H1 (cell line): Measurements from ENCODE around the gene RALGAPA2.

Experiments used
- POLR2A ChIP-seq, 2 experiments: IDR thresholded peaks; 1 replicate in 1 of 2; 2 replicates in 1 of 2; pipeline ENCODE4 v1.6.1; 2011; ENCODE audit warnings: low read depth in 2 of 2, low read length in 2 of 2, mild to moderate bottlenecking in 2 of 2; ENCODE audit errors: control extremely low read depth in 1 of 2
- POLR2AphosphoS5 ChIP-seq: IDR thresholded peaks from 2 replicates; pipeline ENCODE4 v1.6.1; 2011; ENCODE audit warnings: low read depth, low read length
- TF ChIP-seq, protein P1 (sequence below): IDR thresholded peaks from 2 replicates; pipeline ENCODE4 v1.6.1; 2012; ENCODE audit warnings: inconsistent platforms

DNA sequence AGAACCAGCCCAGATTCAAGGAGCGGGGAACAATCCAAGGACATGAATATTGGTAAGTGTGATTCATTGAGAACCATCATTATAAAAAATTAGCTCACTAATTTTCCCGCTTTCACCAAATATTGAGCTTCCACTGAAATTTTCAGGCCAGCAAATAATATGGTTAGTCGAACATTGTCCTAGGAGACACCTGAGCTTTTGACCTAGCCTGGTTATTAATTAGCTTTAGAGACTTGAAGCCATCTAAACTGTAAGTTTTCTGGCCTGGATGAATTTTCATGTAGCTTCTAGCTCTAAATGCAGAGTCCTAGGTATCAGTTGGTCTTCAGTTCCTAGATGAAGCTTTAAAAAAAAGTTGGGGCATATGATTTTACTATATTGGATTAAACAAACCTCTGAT, 17.1 kb upstream of the RALGAPA2 start:
- TF ChIP-seq, protein P1, sequence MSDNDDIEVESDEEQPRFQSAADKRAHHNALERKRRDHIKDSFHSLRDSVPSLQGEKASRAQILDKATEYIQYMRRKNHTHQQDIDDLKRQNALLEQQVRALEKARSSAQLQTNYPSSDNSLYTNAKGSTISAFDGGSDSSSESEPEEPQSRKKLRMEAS, result no peak
- no peak for TF ChIP-seq POLR2A (IDR thresholded peaks at IDR 0.05; ENCODE audit: control extremely low read depth in 1 of 2, low read depth in 2 of 2, low read length in 2 of 2)
- no peak for TF ChIP-seq POLR2AphosphoS5
